ENCODE results near the gene IDUA. TPM values are rescaled to one million over a fixed set of nuclear protein-coding genes. Genes with fewer than 3 reads are reported as not detected.
A peak's percentile ranks its signal among the peaks of the same experiment; 100 is the strongest.
"Not testable (repeated sequence)": the region's sequence is repeated elsewhere in the genome, so short reads cannot be mapped to it uniquely, and the experiment has no call there.

IDUA gene
- total RNA-seq = 9.0 TPM
- long read RNA-seq, transcript IDUA-201 (14 exons, 2,163 nt) = major isoform, 12 of 27 reads
- long read RNA-seq, partial matches to known transcripts = 9 of 27 reads
- long read RNA-seq, other reads (novel, unspliced or antisense) = 6 of 27 reads

DNA sequence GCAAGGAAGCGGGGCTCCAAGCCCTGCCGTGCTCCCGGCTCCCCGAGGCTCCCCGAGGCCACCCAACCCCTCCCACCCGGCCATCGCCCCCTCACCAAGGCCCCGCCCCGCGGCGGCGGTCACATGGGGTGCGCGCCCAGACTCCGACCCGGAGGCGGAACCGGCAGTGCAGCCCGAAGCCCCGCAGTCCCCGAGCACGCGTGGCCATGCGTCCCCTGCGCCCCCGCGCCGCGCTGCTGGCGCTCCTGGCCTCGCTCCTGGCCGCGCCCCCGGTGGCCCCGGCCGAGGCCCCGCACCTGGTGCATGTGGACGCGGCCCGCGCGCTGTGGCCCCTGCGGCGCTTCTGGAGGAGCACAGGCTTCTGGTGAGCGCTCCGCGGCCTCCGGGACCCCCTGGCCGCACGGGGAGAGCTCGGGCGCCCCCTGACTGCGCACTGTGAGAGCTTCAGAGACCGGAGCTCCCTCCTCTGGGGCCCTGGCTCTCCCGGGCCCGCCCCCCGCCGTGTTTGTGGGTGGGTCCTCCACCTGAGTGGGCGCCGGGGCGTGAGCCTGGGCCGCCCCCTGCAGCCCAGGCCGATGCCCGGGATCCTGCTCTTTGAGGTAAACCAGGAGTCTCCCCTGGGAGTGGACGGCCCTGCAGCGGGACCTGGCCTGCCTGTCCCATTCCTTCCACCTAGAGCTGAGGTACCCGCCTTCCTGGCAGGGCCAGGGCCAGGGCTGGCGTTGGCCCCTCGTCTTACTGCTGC, at the start of gene IDUA:
IDUA (plus strand) TSS at position 166 of the 745 bp plus-strand sequence; CDS start at position 207, 41 bp downstream.
- Histone ChIP-seq H3K4me3 (peak within 1 kb of the TSS; percentile 81), H3K4me1 (peaks cover 36% of the 10 kb centered on the region), H3K36me3 (peaks cover 9% of the 10 kb centered on the region), H3K27me3 (ENCODE audit: low read depth) (no peaks in the 10 kb centered on the region), H3K27ac (replicated peaks) (peak within 1 kb of the TSS; percentile 62), H3K9me3 (replicated peaks) (no peaks in the 10 kb centered on the region)
- peak; percentile 84 for DNase-seq
- intact Hi-C loops (cut with micrococcal nuclease) = no loop called here
- peak; percentile 57 for TF ChIP-seq CTCF (IDR thresholded peaks at IDR 0.05; ENCODE audit: borderline replicate concordance)

GRCh38 chr4:939508-939907, 47.3 kb upstream of the IDUA start:
- intact Hi-C loops (cut with micrococcal nuclease); H3K27ac ChIP-seq (replicated peaks); H3K27me3 ChIP-seq (ENCODE audit: low read depth); H3K4me3 ChIP-seq; H3K4me1 ChIP-seq; H3K9me3 ChIP-seq (replicated peaks); H3K36me3 ChIP-seq; DNase-seq: not testable (repeated sequence)

- no peak for DNase-seq
- no peaks in the 10 kb centered on the region for H3K27me3 ChIP-seq (ENCODE audit: low read depth)
- TF ChIP-seq CTCF (IDR thresholded peaks at IDR 0.05; ENCODE audit: borderline replicate concordance) = no peak
Measured at GRCh38 chr4:945274-946102, 41.4 kb upstream of the IDUA start.

GRCh38 chr4:946103-946450, 40.8 kb upstream of the IDUA start:
- Histone ChIP-seq H3K27me3 (ENCODE audit: low read depth) (no peaks in the 10 kb centered on the region), H3K9me3 (replicated peaks) (no peaks in the 10 kb centered on the region), H3K4me1 (peaks cover 7% of the 10 kb centered on the region), H3K27ac (replicated peaks) (no peak overlapping the region), H3K36me3 (peaks cover 8% of the 10 kb centered on the region), H3K4me3 (no peak overlapping the region)
- no peak for DNase-seq
- intact Hi-C loops (cut with micrococcal nuclease) = no loop called here
- TF ChIP-seq CTCF (IDR thresholded peaks at IDR 0.05; ENCODE audit: borderline replicate concordance) = no peak

More at GRCh38 chr4:945274-946102, 41.4 kb upstream of the IDUA start:
- peaks cover 8% of the 10 kb centered on the region for H3K36me3 ChIP-seq
- H3K4me1 ChIP-seq = peaks cover 7% of the 10 kb centered on the region
- no peak overlapping the region for H3K27ac ChIP-seq (replicated peaks)
- H3K4me3 ChIP-seq = no peak overlapping the region
- H3K9me3 ChIP-seq (replicated peaks) = no peaks in the 10 kb centered on the region
- intact Hi-C loops (cut with micrococcal nuclease) = no loop called here

DNA sequence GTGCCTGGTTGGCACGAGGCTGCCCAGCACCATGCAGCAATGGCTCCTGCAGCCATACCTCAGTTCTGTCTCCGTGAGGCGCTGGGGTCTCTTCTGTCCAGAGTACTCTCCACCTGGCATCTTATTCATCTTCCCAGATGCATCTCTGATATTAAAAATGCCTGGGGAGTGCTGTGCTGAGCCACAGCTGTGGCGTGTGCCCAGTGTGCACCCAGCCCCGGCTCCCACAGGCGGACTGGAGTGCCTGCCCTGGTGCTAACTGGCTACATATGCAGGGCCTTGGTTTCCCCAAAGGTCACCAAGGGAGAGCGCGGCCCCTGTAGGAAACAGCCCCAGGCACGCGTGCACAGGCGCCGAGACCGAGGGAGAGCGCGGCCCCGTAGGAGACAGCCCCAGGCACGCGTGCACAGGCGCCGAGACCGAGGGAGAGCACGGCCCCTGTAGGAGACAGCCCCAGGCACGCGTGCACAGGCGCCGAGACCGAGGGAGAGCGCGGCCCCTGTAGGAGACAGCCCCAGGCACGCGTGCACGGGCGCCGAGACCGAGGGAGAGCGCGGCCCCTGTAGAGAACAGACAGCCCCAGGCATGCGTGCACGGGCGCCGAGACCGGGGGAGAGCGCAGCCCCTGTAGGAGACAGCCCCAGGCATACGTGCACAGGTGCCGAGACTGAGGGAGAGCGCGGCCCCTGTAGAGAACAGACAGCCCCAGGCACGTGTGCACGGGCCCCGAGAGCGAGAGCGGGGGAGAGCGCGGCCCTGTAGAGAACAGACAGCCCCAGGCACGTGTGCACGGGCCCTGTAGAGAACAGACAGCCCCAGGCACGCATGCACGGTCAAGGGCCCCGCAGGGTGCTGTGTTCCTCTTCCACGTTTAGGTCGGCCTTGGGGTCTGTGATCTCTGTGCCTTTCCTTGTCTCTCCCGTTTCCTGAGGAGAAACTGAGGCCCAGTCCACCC, 40.0 kb upstream of the IDUA start:
- no peak overlapping the region for H3K4me3 ChIP-seq
- intact Hi-C loops (cut with micrococcal nuclease) = no loop called here
- TF ChIP-seq CTCF (IDR thresholded peaks at IDR 0.05; ENCODE audit: borderline replicate concordance) = no peak
- H3K27ac ChIP-seq (replicated peaks) = no peak overlapping the region
- peaks cover 7% of the 10 kb centered on the region for H3K4me1 ChIP-seq
- H3K27me3 ChIP-seq (ENCODE audit: low read depth) = no peaks in the 10 kb centered on the region
- H3K9me3 ChIP-seq (replicated peaks) = no peaks in the 10 kb centered on the region
- no peak for DNase-seq
- peaks cover 15% of the 10 kb centered on the region for H3K36me3 ChIP-seq
